ENCODE results near the gene LCE2D.
A peak's percentile ranks its signal among the peaks of the same experiment; 100 is the strongest.
"Not testable (repeated sequence)": the region's sequence is repeated elsewhere in the genome, so short reads cannot be mapped to it uniquely, and the experiment has no call there.

Gene LCE2D, protein sequence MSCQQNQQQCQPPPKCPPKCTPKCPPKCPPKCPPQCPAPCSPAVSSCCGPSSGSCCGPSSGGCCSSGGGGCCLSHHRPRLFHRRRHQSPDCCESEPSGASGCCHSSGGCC

DNA sequence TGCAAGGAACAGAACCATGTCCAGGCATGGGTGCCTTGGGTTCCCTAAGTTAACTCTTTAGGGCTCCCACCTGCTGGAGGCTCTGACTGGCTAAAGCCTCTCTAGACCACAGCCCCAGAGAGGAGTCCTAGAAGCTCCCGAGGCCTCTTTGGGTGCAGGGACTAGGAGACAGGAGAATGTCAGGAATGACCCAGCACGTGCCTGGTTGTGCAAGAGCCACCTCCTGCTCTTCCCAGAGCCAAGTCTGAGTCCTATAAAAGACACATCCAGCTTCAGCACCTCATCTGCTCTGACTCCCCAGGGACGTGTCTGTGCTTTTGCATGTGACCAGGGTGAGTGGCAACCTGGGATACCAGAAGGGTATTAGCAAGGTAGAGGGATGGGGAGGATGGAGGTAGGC is at the start of gene LCE2D:
LCE2D (plus strand) TSS at position 283 of the 400 bp plus-strand sequence. CDS start 726 bp downstream, outside the sequence.
- no peak for DNase-seq (ENCODE audit: low read depth, low spot score)

DNA sequence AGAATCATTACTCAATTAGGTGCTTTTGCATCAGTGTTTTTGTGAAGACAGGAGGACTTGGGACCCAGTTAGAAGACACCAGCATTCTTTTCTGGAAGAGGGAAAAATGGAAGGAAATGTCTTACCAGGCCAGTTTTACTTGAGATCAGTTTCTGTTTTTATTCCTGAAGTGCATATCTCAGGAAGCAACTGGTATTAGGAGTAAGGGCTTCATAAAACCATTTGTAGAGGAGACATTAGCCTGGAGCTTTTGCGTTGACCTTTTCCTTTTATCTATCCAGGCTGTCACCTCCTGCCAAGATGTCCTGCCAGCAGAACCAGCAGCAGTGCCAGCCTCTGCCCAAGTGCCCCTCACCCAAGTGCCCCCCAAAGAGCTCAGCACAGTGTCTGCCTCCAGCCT is 49.7 kb upstream of the LCE2D start, which contains the start of gene LCE3B:
LCE3B (plus strand) TSS at position 301 of the 400 bp plus-strand sequence; CDS start at position 301, 0 bp downstream.
- no peak for DNase-seq (ENCODE audit: low read depth, low spot score)

DNA sequence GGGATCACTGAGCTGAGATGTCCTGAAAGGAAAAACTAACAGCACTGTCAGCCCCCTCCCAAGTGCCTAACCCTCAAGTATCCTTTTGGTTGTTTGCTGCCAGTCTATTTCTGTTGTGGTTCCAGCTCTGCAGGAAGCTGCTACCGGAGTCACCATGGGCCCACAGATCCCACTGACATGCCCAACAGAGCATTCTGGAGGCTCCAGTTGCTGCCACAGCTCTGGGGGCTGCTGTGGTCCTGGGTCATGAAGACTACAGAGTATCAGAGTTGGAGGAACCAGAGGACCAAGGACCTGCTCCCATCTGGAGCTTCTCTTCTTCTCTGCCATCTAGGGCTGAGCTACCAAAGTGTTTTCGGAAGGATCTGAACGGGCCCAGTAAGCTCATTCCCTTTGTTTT is 41.2 kb upstream of the LCE2D start:
- DNase-seq (ENCODE audit: low read depth, low spot score), result no peak

DNA sequence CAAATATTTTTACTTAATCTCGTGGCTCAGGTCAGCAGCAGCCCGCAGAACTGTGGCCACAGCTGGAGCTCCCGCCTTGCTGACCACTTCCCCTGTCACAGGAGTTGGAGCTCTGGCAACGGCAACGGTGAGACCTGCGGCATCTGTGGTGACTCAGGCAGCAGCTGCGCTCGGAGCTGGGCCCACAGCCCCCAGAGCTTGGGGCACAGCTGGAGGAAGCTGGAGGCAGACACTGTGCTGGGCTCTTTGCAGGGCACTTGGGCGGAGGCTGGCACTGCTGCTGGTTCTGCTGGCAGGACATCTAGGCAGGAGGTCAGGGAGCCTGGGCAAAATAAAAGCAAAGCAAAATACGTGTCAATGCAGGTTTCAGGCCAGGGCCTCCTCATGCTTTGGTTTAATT is 40.4 kb upstream of the LCE2D start, which contains the start of gene LCE3A:
LCE3A (minus strand) TSS at position 301 of the 400 bp plus-strand sequence; CDS start at position 301, 0 bp downstream.
- no peak for DNase-seq (ENCODE audit: low read depth, low spot score)

DNA sequence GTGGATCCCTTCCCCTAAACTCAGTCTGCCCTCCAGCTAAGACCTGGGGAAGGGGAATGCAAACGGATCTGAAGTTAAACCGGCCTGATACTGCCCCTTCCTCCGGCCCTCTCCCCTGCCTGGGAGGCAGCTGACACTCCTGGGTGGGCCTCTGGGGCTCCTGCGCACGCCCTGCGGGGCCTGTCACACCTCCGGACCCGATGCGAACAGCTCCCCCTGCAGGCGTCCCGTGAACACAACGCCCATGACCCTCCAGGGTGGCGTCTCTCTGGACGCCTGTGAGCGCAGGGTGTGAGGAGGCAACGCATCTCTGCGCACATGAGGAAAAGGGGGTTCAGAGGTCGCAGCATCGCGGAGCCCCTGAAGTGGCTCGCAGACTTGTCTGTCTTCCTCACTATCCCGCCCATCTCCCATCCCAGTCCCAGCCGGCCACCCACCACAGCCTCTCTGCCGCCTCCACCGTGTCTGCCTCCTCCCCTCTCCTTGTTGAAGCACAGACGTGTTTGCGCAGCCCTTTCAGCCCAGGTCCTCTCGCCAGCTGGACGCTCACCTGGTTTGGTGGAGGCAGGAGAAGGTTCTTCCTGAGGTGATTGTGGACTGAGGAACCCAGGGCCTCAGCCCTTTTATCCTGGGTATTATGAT is 39.9 kb upstream of the LCE2D start:
- DNase-seq (ENCODE audit: low read depth, low spot score), result no peak

DNA sequence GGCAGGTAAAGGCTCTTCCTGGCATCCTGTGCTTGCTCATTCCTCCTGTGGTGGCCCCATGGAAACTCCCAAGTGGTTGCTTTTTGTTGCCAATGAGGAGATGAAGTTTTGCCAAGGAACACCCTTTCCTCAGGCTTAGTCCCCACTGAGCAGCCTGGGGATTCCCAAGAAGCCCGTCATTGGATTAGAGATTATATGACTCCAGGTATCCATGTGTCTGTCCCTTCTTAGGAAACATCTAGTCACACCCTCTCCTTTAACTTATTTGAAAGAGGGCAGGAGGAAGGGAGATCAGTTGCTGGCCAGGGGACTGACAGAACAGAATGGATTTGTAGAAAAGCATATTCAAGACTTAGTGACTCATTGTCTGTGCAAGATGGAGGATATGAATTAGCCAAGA is 36.4 kb upstream of the LCE2D start:
- no peak for DNase-seq (ENCODE audit: low read depth, low spot score)

DNA sequence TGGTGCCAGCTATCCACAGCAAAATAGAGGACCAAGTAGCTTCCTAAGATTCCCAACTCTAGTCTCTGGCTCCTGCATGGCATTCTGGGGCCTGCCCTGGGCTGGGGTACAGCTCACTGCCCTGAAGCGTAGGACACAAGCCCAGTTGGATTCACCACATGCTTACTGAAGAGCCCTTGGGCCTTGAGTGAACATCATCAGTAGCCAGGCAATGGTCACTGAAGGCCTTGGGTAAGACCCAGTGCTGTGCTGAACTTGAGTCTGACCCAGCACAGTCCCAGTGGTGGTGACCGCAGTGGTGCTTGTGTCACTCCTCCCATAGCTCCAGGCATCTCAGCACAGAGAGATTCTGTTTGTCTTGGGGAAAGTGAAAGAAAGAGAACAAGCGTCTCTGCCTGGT is 32.6 kb upstream of the LCE2D start:
- no peak for DNase-seq (ENCODE audit: low read depth, low spot score)

DNA sequence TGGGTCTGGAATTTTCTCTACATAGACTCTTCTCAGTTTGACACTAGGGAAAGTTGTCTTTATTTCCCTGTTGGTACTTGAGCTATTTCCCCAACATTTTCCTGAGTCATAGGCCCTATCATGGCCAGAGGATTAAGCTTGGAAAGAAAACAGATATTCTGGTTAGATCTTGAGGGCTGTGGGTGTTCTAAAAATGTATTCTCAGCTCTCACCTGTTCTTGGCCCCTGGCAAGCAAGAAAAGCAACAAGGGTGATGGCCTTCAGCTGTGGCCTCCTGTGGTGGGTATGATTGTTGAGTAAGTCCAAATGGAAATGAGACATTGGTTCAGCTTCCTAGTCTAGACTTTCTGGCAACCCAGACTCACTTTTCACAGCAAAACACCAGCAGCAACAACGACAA is 22.8 kb upstream of the LCE2D start:
- no peak for DNase-seq (ENCODE audit: low read depth, low spot score)

DNA sequence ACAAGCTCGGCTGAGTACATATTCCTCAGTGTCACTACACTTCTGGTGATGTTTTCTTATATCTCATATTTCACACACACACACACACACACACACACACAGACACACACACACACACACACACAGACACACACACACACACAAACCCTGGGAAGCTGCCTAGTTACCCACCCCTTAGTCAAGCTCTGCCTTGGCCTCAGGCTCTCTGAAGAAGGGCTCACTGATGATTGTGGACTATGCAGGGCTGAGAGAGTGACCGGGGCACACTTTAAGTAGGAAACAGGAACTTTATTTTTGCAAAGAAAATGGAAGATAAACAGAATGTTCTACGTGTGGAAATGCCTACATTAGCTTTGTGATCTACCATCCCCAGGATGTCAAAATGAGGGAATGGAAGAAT is 19.2 kb upstream of the LCE2D start:
- no peak for DNase-seq (ENCODE audit: low read depth, low spot score)

DNA sequence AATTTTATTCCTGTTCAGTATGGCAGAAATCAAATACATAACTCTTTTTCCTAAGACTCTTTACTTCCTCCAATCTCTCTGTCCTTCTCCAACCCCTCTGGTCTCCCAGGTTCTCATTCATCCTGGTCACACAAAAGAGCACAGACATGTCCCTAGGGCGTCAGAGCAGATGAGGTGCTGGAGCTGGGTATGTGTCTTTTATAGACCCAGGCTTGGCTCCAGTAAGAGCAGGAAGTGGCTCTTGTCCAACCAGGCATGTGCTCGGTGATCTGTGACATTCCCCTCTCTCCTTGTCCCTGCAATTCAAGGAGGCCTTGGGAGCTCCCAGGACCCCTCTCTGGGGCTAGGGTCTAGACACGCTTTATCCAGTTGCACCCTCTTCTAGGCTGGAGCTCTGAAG is 18.0 kb upstream of the LCE2D start:
- DNase-seq (ENCODE audit: low read depth, low spot score), result no peak

DNA sequence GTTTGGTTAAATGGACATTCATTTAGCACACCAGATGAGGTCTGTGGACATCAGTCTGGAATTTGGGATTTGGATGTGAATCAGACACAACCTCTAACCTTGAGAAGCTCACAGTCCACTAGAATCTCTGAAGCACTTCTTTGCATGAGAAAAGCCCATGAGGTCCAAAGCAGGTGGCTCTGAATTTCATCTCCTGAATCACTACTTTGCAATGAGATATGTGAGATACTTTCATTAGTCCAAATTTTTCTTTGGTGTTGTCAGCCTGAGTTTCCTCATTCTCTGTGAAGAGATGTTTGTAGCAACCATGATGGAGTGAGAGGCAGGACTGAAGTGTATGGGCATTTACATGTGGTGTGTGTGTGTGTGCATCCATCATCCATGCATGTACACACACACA is 16.5 kb upstream of the LCE2D start:
- no peak for DNase-seq (ENCODE audit: low read depth, low spot score)

DNA sequence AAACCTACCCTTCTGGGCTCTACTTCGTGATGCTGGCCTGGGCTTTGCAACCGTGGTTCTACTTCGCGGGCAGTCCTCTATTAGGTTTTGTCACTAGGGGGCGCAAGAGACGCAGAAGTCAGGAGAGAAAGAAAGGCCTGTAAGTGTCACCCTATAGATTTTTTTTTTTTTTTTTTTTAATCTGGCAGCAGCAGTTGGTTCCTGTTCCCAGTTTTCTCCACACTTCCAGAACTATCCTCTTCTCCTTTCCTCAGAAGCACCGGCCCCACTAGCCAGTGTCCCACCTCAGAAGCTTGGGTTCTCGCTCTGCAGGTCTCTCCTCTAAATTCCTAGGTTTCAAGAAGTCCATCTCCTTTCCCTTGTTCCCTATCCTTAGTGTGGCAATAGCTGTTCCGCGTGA is 9.1 kb upstream of the LCE2D start:
- peak; percentile 44 for DNase-seq (ENCODE audit: low read depth, low spot score)

DNA sequence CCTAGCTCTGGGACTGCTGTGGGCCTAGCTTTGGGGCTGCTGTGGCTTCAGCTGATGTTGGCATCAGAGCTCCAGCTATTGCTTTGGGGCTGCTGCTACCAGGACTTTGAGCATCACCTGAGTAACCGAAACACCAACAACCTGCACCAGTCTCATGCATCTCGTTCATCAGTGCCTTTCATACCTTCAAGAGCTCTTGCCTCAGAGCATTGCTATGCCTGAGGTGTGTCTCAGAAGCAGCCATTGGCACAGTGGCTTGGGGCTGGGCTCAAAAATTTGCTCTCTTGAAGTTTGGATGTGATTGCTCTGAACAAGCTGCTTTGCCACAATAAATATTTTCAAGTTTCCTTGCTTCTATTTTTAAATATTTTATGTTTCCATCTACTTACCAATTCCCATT is 6.7 kb upstream of the LCE2D start:
- DNase-seq (ENCODE audit: low read depth, low spot score), result no peak

DNA sequence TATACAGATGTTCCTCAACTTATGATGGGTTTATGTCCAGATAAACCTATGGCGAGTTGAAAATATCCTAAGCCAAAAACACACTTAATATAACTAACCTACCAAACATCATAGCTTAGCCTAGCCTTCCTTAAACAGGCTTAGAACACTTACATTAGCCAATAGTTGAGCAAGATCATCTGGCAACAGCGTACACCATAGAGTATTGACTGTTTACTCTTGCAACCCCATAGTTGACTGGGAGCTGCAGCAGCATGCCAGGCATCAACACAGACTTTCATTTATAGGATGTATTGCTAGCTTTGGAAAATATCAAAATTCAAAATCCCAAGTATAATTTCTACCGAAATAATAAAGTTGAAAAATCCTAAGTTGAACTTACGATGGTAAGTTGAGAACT is 5.5 kb upstream of the LCE2D start:
- no peak for DNase-seq (ENCODE audit: low read depth, low spot score)

DNA sequence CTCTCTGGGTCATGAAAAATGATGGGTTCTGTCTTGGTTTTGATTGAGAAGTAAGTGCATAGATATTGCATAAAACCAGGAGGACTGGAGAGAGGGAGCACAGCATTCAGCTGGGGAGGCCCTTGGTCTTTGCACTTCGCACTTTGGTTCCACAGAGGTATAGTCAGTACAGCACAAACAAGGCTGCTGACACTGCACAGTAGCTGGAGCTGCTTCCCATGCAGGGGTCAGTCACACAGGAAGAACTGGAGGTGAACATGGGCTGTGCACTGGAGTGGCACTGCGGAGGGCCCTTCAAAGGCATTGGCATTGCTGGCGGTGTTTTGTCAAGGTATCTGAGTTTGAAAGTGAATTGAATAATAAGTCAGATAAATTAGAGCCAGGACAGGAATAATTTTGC is 4.5 kb upstream of the LCE2D start:
- DNase-seq (ENCODE audit: low read depth, low spot score), result no peak

DNA sequence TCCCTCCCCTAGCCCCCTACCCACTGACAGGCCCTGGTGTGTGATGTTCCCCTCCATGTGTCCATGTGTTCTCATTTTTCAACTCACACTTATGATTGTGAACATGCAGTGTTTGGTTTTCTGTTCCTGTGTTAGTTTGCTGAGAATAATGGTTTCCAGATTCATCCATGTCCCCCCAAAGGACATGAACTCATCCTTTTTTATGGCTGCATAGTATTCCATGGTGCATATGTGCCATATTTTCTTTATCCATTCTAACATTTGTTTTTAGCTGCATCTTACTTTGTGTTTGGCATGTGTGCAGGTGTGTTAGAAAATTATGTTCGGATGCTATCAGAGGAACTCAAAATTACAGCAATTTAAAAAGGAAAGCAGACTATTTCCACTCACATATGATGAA is 3.0 kb downstream of the LCE2D start:
- not testable (repeated sequence) for DNase-seq (ENCODE audit: low read depth, low spot score)

DNA sequence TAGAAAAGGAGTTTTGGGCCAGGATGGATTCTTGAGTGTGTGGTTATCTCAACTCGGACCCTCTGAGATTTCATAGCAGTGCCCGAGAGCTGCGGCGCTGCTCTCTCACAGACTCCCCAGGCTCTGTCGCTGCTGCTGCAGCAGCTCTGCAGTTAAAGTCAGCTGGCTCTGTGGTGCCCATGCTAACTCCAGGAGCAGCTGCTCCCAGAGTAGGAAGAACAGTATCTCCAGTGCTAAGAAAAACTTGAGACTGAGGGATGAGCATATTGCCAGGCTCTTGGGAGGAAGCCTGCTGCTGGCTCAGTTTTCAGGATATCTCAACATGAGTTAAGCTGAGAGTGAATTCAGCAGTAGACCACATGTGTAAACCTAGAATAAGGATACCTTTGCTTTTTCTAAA is 4.5 kb downstream of the LCE2D start:
- DNase-seq (ENCODE audit: low read depth, low spot score), result no peak

DNA sequence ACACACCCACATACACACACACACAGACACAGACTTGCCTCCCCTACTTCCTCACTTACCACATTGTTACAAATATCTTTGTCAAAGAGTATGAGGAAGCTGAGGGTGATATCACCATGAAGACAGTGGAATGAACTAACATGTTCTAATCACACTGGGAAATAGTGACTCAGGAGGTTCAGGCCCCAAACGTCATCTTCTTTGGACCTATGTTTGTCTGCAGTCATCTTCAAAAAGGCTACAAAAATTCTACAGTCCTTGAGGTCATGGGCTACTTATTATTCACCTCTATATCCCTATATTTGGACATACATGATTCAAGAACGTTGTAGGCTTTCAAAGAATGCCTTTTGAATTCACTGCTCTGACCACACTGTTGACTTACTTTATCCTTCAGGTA is 9.8 kb downstream of the LCE2D start:
- DNase-seq (ENCODE audit: low read depth, low spot score), result no peak

DNA sequence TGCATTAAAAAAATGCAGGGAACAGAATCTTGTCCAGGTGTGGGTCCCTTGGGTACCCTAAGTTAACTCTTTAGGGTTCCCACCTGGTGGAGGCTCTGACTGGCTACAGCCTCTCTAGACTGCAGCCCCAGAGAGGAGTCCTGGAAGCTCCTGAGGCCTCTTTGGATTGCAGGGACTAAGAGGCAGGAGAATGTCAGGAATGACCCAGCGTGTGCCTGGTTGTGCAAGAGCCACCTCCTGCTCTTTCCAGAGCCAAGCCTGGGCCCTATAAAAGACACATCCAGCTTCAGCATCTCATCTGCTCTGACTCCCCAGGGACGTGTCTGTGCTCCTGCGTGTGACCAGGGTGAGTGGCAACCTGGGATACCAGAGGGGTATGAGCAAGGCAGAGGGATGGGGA is 11.8 kb downstream of the LCE2D start, which contains the start of gene LCE2C:
LCE2C (plus strand) TSS at position 297 of the 400 bp plus-strand sequence. CDS start 737 bp downstream, outside the sequence.
- DNase-seq (ENCODE audit: low read depth, low spot score), result not testable (repeated sequence)

DNA sequence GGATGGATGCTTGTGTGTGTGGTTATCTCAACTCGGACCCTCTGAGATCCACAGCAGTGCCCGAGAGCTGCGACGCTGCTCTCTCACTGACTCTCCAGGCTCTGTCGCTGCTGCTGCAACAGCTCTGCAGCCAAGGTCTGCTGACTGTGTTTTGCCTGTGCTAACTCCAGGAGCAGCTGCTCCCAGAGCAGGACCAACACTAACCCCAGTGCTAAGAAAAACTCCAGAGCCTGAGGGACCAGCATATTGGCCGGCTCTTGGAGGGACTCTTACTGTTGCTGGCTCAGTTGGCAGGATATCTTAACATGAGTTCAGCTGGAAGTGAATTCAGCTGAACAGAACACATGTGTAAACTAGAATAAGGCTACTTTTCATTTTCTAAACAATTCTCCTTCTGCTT is 16.3 kb downstream of the LCE2D start:
- no peak for DNase-seq (ENCODE audit: low read depth, low spot score)

DNA sequence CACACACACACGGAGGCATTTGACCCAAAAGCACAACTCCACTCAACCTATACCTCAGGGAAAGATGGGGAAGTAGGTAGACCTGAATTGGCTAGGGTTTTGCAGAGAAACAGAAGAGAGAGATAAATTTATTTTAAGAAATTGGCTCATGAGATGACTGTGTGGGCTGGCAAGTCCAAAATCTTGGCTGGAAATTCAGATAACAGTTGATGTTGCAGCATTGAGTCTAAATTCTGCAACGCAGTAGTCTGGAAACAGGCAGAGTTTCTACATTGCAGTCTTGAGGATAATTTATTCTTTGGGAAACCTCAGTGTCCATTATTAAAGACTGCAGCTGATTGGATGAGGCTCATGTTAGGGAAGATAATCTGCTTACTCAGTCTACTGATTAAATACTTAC is 18.4 kb downstream of the LCE2D start:
- no peak for DNase-seq (ENCODE audit: low read depth, low spot score)

DNA sequence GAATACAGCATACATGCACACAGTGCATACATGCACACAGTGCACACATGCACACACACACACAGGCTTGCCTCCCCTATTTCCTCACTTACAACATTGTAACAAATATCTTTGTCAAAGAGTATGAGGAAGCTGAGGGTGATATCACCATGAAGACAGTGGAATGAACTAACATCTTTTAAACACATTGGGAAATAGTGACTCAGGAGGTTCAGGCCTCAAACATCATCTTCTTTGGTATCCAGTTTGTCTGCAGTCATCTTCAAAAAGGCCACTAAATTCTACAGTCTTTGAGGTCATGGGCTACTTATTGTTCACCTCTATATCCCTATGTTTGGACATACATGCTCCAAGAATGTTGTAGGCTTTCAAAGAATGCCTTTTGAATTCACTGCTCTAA is 20.7 kb downstream of the LCE2D start:
- DNase-seq (ENCODE audit: low read depth, low spot score), result no peak

DNA sequence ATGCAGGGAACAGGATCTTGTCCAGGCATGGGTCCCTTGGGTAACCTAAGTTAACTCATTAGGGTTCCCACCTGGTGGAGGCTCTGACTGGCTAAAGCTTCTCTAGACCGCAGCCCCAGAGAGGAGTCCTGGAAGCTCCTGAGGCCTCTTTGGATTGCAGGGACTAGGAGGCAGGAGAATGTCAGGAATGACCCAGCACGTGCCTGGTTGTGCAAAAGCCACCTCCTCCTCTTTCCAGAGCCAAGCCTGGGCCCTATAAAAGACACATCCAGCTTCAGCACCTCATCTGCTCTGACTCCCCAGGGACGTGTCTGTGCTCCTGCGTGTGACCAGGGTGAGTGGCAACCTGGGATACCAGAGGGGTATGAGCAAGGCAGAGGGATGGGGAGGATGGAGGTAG is 22.6 kb downstream of the LCE2D start, which contains the start of gene LCE2B:
LCE2B (plus strand) TSS at position 301 of the 400 bp plus-strand sequence. CDS start 721 bp downstream, outside the sequence.
- DNase-seq (ENCODE audit: low read depth, low spot score), result not testable (repeated sequence)
